Keratinocyte (primary cell): ENCODE results near the gene HNRNPL. TPM values are rescaled to one million over a fixed set of nuclear protein-coding genes. Genes with fewer than 3 reads are reported as not detected.
"Not testable (repeated sequence)": the region's sequence is repeated elsewhere in the genome, so short reads cannot be mapped to it uniquely, and the experiment has no call there.

ENCODE experiments used
- DNase-seq: peaks from one replicate; pipeline ENCODE4 v3.0.0-alpha.2; 2011; ENCODE audit warnings: low read depth, missing footprints, low spot score
- FAIRE-seq: peaks from 2 replicates; lab custom pipeline; 2011; peaks lifted over from hg19 to GRCh38; lab: Jason Lieb, UNC
- H2AFZ ChIP-seq: 2 replicates; pipeline ENCODE4 v1.6.0; 2012; ENCODE audit warnings: low read length, control low read depth, inconsistent platforms; ENCODE audit not compliant: control insufficient read depth
- H3K27ac ChIP-seq: 2 replicates; pipeline ENCODE4 v1.5.1; 2011; ENCODE audit warnings: low read length; ENCODE audit not compliant: control insufficient read depth, insufficient read depth
- H3K27me3 ChIP-seq: 3 replicates; pipeline ENCODE4 v1.6.0; 2011; ENCODE audit warnings: low read length; ENCODE audit not compliant: control insufficient read depth, insufficient read depth; ENCODE audit errors: extremely low read depth
- H3K36me3 ChIP-seq, 2 experiments: 2 replicates in 1 of 2; 3 replicates in 1 of 2; pipeline ENCODE4 v1.5.1; 2011; ENCODE audit warnings: low read length in 2 of 2, mild to moderate bottlenecking in 1 of 2; ENCODE audit not compliant: control insufficient read depth in 2 of 2, insufficient read depth in 2 of 2; ENCODE audit errors: extremely low read depth in 1 of 2
- H3K4me1 ChIP-seq: 3 replicates; pipeline ENCODE4 v1.5.1; 2011; ENCODE audit warnings: low read length; ENCODE audit not compliant: control insufficient read depth, insufficient read depth; ENCODE audit errors: extremely low read depth
- H3K4me2 ChIP-seq: 3 replicates; pipeline ENCODE4 v1.6.0; 2011; ENCODE audit warnings: low read depth, low read length; ENCODE audit not compliant: control insufficient read depth, insufficient read depth; ENCODE audit errors: extremely low read depth
- H3K4me3 ChIP-seq, 3 experiments: fragments of 200-600 bp in 1 of 3; sonication (generic) in 1 of 3; 2 replicates in 2 of 3; 3 replicates in 1 of 3; pipeline ENCODE4 v1.5.1; 2011 to 2016; ENCODE audit warnings: low read length in 3 of 3, mild to moderate bottlenecking in 3 of 3, control low read depth in 2 of 3, inconsistent platforms in 1 of 3, low read depth in 1 of 3, mixed read lengths in 1 of 3, mixed run types in 1 of 3, moderate library complexity in 1 of 3; ENCODE audit not compliant: control insufficient read depth in 2 of 3, insufficient read depth in 2 of 3; ENCODE audit errors: extremely low read depth in 1 of 3
- H3K79me2 ChIP-seq: 2 replicates; pipeline ENCODE4 v1.6.0; 2012; ENCODE audit warnings: low read length; ENCODE audit not compliant: control insufficient read depth, insufficient read depth
- H3K9ac ChIP-seq: 3 replicates; pipeline ENCODE4 v1.6.0; 2011; ENCODE audit warnings: low read length; ENCODE audit not compliant: control insufficient read depth, insufficient read depth; ENCODE audit errors: extremely low read depth
- H3K9me1 ChIP-seq: 3 replicates; pipeline ENCODE4 v1.6.0; 2011; ENCODE audit warnings: low read length; ENCODE audit not compliant: control insufficient read depth, insufficient read depth; ENCODE audit errors: extremely low read depth
- H3K9me3 ChIP-seq: 2 replicates; pipeline ENCODE4 v1.5.1; 2012; ENCODE audit warnings: low read depth, low read length; ENCODE audit not compliant: control insufficient read depth
- H4K20me1 ChIP-seq: 3 replicates; pipeline ENCODE4 v1.6.0; 2011; ENCODE audit warnings: low read length; ENCODE audit not compliant: control insufficient read depth, insufficient read depth; ENCODE audit errors: extremely low read depth
- CTCF ChIP-seq, 3 experiments: IDR thresholded peaks in 1 of 3; conservative IDR thresholded peaks in 1 of 3; optimal IDR thresholded peaks in 1 of 3; 2 replicates in 2 of 3; 3 replicates in 1 of 3; pipeline versions ENCODE3 to v1.5.1; 2011; ENCODE audit warnings: low read length in 3 of 3, mild to moderate bottlenecking in 3 of 3, moderate library complexity in 2 of 3, control low read depth in 1 of 3, inconsistent platforms in 1 of 3; ENCODE audit not compliant: insufficient read depth in 2 of 3; ENCODE audit errors: extremely low read depth in 1 of 3
- EZH2 ChIP-seq: IDR thresholded peaks from one replicate; pipeline ENCODE4 v1.6.1; 2012; ENCODE audit warnings: inconsistent platforms, mild to moderate bottlenecking, low read length, moderate library complexity
- dilution Hi-C: fragments of 300-500 bp; cut with MboI; formaldehyde crosslinking; loops from one replicate; pipeline ENCODE4 v1.7.0; 2020; ENCODE audit warnings: low sequenced_read_pairs; ENCODE audit not compliant: extremely low pct_ligation_motif_present
- polyA plus RNA-seq, 5 experiments: library from polyadenylated mRNA; depleted of rRNA in 3 of 5; stranded (reverse) in 3 of 5; stranded (forward) in 1 of 5; unstranded in 1 of 5; fragments of >200 nt; gene quantifications; 1 replicate in 1 of 5; 2 replicates in 3 of 5; 3 replicates in 1 of 5; pipeline versions ENCODE4 v1.2.1 to v1.2.3, GENCODE V29; 2011 to 2012; ENCODE audit warnings: missing spikeins in 2 of 5, low read depth in 1 of 5, low replicate concordance in 1 of 5

The HNRNPL gene
- polyA plus RNA-seq, 1 donor (not counting 4 experiments of a cell fraction or from before 2014, with no cell fraction given): 308 TPM

GRCh38 chr19:38854961-38855360 is 5.2 kb upstream of the HNRNPL start:
- H3K9me3 ChIP-seq, dilution Hi-C loops: not testable (repeated sequence)

DNA sequence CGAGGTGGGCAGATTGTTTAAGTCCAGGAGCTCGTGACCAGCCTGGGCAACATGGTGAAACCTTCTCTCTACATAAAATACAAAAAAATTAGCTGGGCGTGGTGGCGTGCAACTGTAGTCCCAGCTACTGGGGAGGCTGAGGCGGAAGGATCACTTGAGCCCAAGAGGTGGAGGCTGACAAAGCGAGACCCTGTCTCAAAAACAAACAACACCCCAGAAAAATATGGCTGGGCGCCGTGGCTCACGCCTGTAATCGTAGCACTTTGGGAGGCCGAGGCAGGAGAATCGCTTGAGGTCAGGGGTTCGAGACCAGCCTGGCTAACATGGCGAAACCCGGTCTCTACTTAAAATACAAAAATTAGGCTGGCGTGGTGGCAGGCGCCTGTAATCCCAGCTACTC is 3.4 kb upstream of the HNRNPL start:
- dilution Hi-C loops: no loop called here
- Histone ChIP-seq H2AFZ (no peak overlapping the region), H3K9me1 (no peaks in the 10 kb centered on the region), H3K4me2 (peak overlapping the region; percentile 90), H3K27me3 (no peaks in the 10 kb centered on the region), H3K4me3 (no peak overlapping the region), H3K79me2 (peaks cover 10% of the 10 kb centered on the region), H3K36me3 (peaks cover 2 to 5% of the 10 kb centered on the region in 2 experiments), H3K9me3 (no peaks in the 10 kb centered on the region), H3K9ac (no peak overlapping the region), H3K27ac (no peak overlapping the region), H4K20me1 (peaks cover 3% of the 10 kb centered on the region), H3K4me1 (peaks cover 26% of the 10 kb centered on the region)
- FAIRE-seq (no peak), DNase-seq (no peak)
- TF ChIP-seq EZH2 (no peak), CTCF (optimal IDR thresholded peaks at IDR 0.05 in 1 of 3, IDR thresholded peaks at IDR 0.05 in 1 of 3, conservative IDR thresholded peaks at IDR 0.05 in 1 of 3; ENCODE audit: extremely low read depth in 1 of 3, insufficient read depth in 2 of 3, low read length in 3 of 3) (no peak)

More at GRCh38 chr19:38854961-38855360, 5.2 kb upstream of the HNRNPL start:
- H3K79me2 ChIP-seq, DNase-seq, FAIRE-seq, H4K20me1 ChIP-seq, H2AFZ ChIP-seq, H3K9ac ChIP-seq, H3K36me3 ChIP-seq, H3K4me2 ChIP-seq, H3K27me3 ChIP-seq, H3K9me1 ChIP-seq, H3K4me3 ChIP-seq, H3K27ac ChIP-seq: not testable (repeated sequence)
- H3K4me1 ChIP-seq: peaks cover 18% of the 10 kb centered on the region
